ENCODE measurements around the gene LKAAEAR1. TPM values are rescaled to one million over a fixed set of nuclear protein-coding genes. Genes with fewer than 3 reads are reported as not detected.

Gene LKAAEAR1
- total RNA-seq, 2 donors from 2014 or later = not detected

DNA sequence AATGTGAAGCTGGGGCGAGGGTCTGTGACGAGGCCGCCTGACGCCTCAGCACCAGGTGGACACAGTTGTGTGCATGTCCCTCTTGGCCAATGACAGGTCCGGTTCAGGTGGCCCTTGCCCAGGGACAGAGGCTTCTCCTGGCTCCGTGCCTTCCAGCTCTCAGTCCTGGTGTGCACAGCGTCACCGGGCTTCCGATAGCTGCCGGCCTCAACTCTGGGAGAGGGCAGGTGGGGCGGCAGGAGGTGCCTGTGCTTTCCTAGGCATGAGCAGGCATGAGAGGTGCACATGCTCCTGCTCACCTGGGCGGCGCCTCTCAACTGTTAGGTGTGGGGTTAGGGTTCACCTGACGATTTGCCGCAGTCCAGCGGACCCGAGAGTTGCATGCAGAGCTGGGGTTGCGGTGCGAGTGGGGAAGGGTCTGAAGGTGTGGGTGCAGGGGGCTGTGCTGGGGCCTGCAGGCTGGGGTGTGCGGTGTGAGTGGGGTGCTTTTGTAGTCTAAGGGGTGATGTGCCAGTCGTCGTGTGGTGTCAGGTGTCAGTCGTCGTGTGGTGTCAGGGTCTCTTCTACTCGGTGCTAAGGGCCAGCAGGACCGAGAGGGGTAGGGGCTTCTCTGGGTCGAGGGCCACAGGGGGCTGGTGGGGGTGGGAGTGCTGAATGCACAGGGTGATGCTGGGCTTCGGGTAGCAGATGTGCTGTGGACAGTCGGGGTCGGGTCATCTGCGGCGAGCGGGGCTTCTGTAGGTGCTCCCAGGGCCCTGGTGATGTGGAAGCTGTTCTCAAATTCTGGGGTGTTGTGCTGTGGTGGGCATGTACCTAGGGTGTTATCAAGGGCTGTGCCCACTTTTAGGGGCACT lies 31.0 kb downstream of the LKAAEAR1 start:
- peaks cover 6% of the 10 kb centered on the region for H3K27me3 ChIP-seq (ENCODE audit: control insufficient read depth, insufficient read depth, low read length, poor library complexity, severe bottlenecking)

GRCh38 chr20:64052326-64052722 lies 31.9 kb downstream of the LKAAEAR1 start:
- no peak overlapping the region for H3K9ac ChIP-seq (ENCODE audit: extremely low read depth, low read length, poor library complexity, severe bottlenecking)
- 89 to 98% methylated on average over 7 to 10 of the region's 10 CpGs for WGBS, 2 experiments (ENCODE audit: insufficient coverage in 1 of 2, insufficient read length in 1 of 2)
- Mint-ChIP-seq H3K36me3 (ENCODE audit: low read depth) (no peaks in the 10 kb centered on the region), H3K27me3 (ENCODE audit: insufficient read depth) (peaks cover 26% of the 10 kb centered on the region), H3K27ac (no peak overlapping the region), H3K4me3 (no peak overlapping the region), H3K4me1 (peaks cover 17% of the 10 kb centered on the region), H3K9me3 (no peaks in the 10 kb centered on the region)
- no peaks in the 10 kb centered on the region for H3K36me3 ChIP-seq (ENCODE audit: control insufficient read depth, insufficient read depth, low read length)
- no peak for DNase-seq
- H3K27ac ChIP-seq (ENCODE audit: low read depth, low read length) = no peak overlapping the region
- TF ChIP-seq, protein P1, sequence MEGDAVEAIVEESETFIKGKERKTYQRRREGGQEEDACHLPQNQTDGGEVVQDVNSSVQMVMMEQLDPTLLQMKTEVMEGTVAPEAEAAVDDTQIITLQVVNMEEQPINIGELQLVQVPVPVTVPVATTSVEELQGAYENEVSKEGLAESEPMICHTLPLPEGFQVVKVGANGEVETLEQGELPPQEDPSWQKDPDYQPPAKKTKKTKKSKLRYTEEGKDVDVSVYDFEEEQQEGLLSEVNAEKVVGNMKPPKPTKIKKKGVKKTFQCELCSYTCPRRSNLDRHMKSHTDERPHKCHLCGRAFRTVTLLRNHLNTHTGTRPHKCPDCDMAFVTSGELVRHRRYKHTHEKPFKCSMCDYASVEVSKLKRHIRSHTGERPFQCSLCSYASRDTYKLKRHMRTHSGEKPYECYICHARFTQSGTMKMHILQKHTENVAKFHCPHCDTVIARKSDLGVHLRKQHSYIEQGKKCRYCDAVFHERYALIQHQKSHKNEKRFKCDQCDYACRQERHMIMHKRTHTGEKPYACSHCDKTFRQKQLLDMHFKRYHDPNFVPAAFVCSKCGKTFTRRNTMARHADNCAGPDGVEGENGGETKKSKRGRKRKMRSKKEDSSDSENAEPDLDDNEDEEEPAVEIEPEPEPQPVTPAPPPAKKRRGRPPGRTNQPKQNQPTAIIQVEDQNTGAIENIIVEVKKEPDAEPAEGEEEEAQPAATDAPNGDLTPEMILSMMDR (conservative IDR thresholded peaks at IDR 0.05) = no peak
- H3K4me1 ChIP-seq (ENCODE audit: control insufficient read depth, insufficient read depth, low read length) = peaks cover 23% of the 10 kb centered on the region
- no peaks in the 10 kb centered on the region for H3K9me3 ChIP-seq (ENCODE audit: control insufficient read depth, low read length)
- H3K27me3 ChIP-seq (ENCODE audit: control insufficient read depth, insufficient read depth, low read length, poor library complexity, severe bottlenecking) = peaks cover 15% of the 10 kb centered on the region
- no peak overlapping the region for H3K4me3 ChIP-seq (ENCODE audit: low read length)

More for the DNA sequence above, 31.0 kb downstream of the LKAAEAR1 start:
- no peak overlapping the region for H3K27ac ChIP-seq (ENCODE audit: low read depth, low read length)
- DNase-seq = peak; percentile 70
- TF ChIP-seq, protein P1 (conservative IDR thresholded peaks at IDR 0.05) = no peak
- no peak overlapping the region for H3K9ac ChIP-seq (ENCODE audit: extremely low read depth, low read length, poor library complexity, severe bottlenecking)
- no peak overlapping the region for H3K4me3 Mint-ChIP-seq
- peaks cover 19% of the 10 kb centered on the region for H3K27me3 Mint-ChIP-seq (ENCODE audit: insufficient read depth)
- H3K4me3 ChIP-seq (ENCODE audit: low read length) = no peak overlapping the region
- H3K4me1 Mint-ChIP-seq = peaks cover 19% of the 10 kb centered on the region
- H3K36me3 Mint-ChIP-seq (ENCODE audit: low read depth) = no peaks in the 10 kb centered on the region
- no peaks in the 10 kb centered on the region for H3K9me3 Mint-ChIP-seq
- H3K4me1 ChIP-seq (ENCODE audit: control insufficient read depth, insufficient read depth, low read length) = peaks cover 27% of the 10 kb centered on the region
- peak overlapping the region; percentile 48 for H3K27ac Mint-ChIP-seq
- H3K9me3 ChIP-seq (ENCODE audit: control insufficient read depth, low read length) = no peaks in the 10 kb centered on the region
- no peaks in the 10 kb centered on the region for H3K36me3 ChIP-seq (ENCODE audit: control insufficient read depth, insufficient read depth, low read length)
- 87 to 90% methylated on average over 15 to 33 of the region's 33 CpGs for WGBS, 2 experiments (ENCODE audit: insufficient coverage in 1 of 2, insufficient read length in 1 of 2)

GRCh38 chr20:64051561-64052325 lies 32.5 kb downstream of the LKAAEAR1 start:
- H3K4me3 Mint-ChIP-seq = no peak overlapping the region
- H3K36me3 Mint-ChIP-seq (ENCODE audit: low read depth) = no peaks in the 10 kb centered on the region
- no peak overlapping the region for H3K27ac Mint-ChIP-seq
- H3K4me1 Mint-ChIP-seq = peaks cover 14% of the 10 kb centered on the region
- no peaks in the 10 kb centered on the region for H3K9me3 Mint-ChIP-seq
- WGBS, 2 experiments (ENCODE audit: insufficient coverage in 1 of 2, insufficient read length in 1 of 2) = 91 to 94% methylated on average over 7 to 15 of the region's 15 CpGs
- no peaks in the 10 kb centered on the region for H3K36me3 ChIP-seq (ENCODE audit: control insufficient read depth, insufficient read depth, low read length)
- H3K27me3 ChIP-seq (ENCODE audit: control insufficient read depth, insufficient read depth, low read length, poor library complexity, severe bottlenecking) = peaks cover 20% of the 10 kb centered on the region
- no peak overlapping the region for H3K4me3 ChIP-seq (ENCODE audit: low read length)
- H3K9me3 ChIP-seq (ENCODE audit: control insufficient read depth, low read length) = no peaks in the 10 kb centered on the region
- peaks cover 32% of the 10 kb centered on the region for H3K27me3 Mint-ChIP-seq (ENCODE audit: insufficient read depth)
- H3K4me1 ChIP-seq (ENCODE audit: control insufficient read depth, insufficient read depth, low read length) = peaks cover 20% of the 10 kb centered on the region
- DNase-seq = no peak
- H3K27ac ChIP-seq (ENCODE audit: low read depth, low read length) = no peak overlapping the region
- TF ChIP-seq, protein P1 (conservative IDR thresholded peaks at IDR 0.05) = no peak
- H3K9ac ChIP-seq (ENCODE audit: extremely low read depth, low read length, poor library complexity, severe bottlenecking) = no peak overlapping the region
